H7 (cell line): ENCODE results near the gene MEIOC. TPM values are rescaled to one million over a fixed set of nuclear protein-coding genes. Genes with fewer than 3 reads are reported as not detected.
"Not testable (repeated sequence)": the region's sequence is repeated elsewhere in the genome, so short reads cannot be mapped to it uniquely, and the experiment has no call there.

Experiments used
- DNase-seq: peaks from one replicate; pipeline ENCODE4 v3.0.0; 2012
- H3K27me3 ChIP-seq: 2 replicates; pipeline ENCODE4 v1.6.0; 2011; ENCODE audit warnings: mild to moderate bottlenecking, low read length; ENCODE audit not compliant: control insufficient read depth, insufficient read depth
- H3K36me3 ChIP-seq: replicated peaks from 2 replicates; pipeline ENCODE4 v1.5.1; 2011; ENCODE audit warnings: low read length; ENCODE audit not compliant: control insufficient read depth, insufficient read depth
- H3K4me3 ChIP-seq: 2 replicates; pipeline ENCODE4 v1.5.1; 2011; ENCODE audit warnings: low read depth, mild to moderate bottlenecking, control low read depth, low read length, moderate library complexity; ENCODE audit not compliant: insufficient read depth
- total RNA-seq: library from RNA; depleted of rRNA; stranded (reverse); fragments of >200 nt; shearing (Covaris generic); gene quantifications from 2 replicates; pipeline ENCODE4 v1.2.3, GENCODE V29; 2014

MEIOC gene
- total RNA-seq, 1 experiment from 2014 or later: 1.9 TPM

DNA sequence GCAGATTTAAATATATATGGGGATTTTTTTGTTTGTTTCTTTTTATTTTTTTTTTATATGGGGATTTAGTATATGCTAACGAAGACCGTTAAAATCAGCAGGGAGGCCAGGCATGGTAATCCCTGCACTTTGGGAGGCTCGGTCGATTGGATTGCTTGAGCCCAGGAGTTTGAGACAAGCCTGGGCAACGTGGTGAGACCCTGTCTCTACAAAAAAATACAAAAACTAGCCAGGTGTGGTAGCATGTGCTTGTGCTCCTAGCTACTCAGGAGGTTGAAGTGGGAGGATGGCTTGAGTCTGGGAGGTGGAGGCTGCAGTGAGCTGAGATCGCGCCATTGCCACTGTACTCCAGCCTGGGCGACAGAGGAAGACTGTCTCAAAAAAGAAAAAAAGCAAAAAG, 22.3 kb upstream of the MEIOC start:
- no peaks in the 10 kb centered on the region for H3K27me3 ChIP-seq
- no peak for DNase-seq
- no peak overlapping the region for H3K4me3 ChIP-seq

DNA sequence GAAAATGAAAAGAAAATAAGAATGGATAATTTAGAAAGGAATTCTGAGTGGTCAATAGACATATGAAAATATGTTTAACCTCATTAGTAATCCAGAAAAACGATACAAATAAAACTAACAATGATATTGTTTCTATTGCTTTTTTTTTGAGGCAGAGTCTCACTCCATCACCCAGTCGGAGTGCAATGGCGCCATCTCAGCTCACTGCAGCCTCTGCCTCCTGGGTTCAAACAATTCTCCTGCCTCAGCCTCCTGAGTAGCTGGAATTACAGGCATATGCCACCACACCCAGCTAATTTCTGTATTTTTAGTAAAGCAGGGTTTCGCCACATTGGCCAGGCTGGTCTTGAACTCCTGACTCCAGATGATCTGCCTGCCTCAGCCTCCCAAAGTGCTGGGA, 21.9 kb upstream of the MEIOC start:
- H3K27me3 ChIP-seq, H3K4me3 ChIP-seq, H3K36me3 ChIP-seq, DNase-seq: not testable (repeated sequence)

More for the DNA sequence above, 22.3 kb upstream of the MEIOC start:
- no peaks in the 10 kb centered on the region for H3K36me3 ChIP-seq

DNA sequence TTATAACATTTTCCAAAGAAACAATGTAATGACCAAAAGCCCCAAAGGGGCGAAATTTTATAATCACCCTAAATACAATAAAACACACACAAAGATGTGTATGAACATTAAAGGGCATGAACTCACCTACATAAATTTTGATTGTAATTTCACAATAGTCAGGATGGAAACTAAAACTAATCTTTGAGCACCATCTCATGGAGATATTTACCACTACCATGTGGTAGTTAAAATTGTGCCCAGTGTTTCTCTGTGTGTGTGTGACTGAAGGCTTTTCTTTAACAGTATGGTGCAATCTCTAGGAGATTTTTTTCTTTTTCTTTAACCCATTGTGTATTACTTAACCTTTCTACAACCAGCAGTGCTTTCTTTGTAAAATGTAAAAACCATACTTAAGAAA, 19.7 kb upstream of the MEIOC start:
- Histone ChIP-seq H3K4me3 (no peak overlapping the region), H3K27me3 (no peaks in the 10 kb centered on the region), H3K36me3 (no peaks in the 10 kb centered on the region)
- no peak for DNase-seq

DNA sequence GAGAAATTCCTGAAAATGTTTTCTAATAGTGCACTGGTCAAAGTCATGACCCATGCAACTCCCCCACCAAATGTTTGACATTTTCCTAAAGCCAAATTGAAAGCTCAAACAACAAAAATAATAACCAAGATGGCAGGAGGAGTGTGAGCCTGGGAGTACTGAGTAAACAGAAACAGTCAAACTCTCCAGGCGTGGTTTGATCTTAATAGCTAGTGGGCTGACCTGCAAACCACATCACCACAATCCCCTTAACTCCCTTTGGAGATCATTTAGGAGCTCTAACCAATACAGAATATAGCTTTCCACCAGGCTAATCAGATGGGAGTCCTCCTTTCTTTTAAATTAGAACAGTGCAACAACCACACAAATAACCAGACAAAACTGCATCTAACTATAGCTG, 19.2 kb upstream of the MEIOC start:
- Histone ChIP-seq H3K27me3 (no peaks in the 10 kb centered on the region), H3K36me3 (no peaks in the 10 kb centered on the region), H3K4me3 (no peak overlapping the region)
- no peak for DNase-seq

DNA sequence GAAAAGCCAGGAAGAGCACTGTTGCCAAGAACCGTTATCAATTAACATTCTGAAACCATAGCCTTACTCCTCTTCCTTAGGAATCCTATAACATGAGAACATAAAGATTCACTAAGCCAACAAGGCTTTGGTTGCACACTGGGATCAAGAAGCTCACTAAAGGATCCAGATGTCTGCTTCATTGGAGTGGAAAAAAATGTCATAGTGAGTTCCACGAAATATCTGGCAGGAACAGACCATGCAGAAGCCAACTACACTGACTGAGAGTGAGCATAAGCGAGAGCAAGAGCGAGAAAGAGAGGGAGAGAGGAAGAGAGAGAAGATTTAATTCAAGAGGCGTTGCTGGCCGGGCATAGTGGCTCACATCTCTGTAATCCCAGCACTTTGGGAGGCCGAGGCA, 13.4 kb upstream of the MEIOC start:
- H3K36me3 ChIP-seq: no peaks in the 10 kb centered on the region
- no peaks in the 10 kb centered on the region for H3K27me3 ChIP-seq
- DNase-seq: no peak
- no peak overlapping the region for H3K4me3 ChIP-seq

DNA sequence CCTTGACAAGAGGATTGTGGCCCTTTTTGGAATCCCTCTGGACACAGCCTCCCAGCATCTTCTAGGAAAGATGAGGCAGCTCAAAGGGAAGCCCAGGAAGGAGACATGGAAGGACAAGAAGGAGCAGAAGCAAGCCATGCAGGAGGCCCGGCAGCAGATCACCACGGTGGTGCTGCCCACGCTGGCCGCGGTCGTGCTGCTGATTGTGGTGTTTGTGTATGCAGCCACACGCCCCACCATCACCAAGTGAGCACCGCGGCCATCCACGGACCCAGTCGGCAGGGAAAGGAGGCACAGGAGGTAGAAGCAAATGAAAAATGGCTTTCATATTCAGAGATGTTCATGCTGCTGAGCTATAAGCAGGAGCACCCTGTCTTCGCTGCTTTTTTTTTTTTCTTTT, 10.9 kb upstream of the MEIOC start:
- H3K36me3 ChIP-seq: no peaks in the 10 kb centered on the region
- no peaks in the 10 kb centered on the region for H3K27me3 ChIP-seq
- DNase-seq: no peak
- no peak overlapping the region for H3K4me3 ChIP-seq

DNA sequence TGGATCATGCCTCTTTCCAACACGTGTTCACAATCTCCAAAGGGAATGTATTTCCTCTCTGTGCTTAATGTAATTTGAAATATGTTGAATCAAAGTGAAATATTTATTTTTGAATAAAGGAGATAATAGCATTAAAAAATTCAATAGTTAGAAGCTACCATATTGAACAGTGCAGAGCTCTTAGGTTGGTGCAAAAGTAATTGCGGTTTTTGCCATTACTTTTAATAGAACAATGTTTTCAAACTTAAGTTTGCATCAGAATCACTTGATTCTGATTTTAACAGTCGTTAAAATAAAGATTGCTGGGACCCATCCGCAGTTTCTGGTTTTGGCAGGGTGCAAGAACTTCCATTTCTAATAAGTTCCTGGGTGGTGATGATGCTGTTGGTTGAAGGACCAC, 10.0 kb upstream of the MEIOC start:
- Histone ChIP-seq H3K4me3 (no peak overlapping the region), H3K36me3 (no peaks in the 10 kb centered on the region), H3K27me3 (no peaks in the 10 kb centered on the region)
- no peak for DNase-seq

DNA sequence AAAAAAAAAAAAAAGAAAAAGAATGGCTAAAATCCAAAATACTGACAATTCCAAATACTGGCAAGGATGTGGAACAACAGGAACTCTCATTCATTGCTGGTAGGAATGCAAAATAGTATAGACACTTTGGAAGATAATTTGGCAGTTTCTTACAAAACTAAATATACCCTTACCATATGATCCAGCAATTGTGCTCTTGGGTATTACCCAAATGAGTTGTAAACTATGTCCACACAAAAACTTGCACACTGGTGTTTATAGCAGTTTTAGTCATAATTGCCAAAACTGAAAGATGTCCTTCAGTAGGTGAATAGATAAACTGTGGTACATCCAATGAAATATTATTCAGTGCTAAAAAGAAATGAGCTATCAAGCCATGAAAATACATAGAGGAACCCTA, 8.5 kb upstream of the MEIOC start:
- H3K36me3 ChIP-seq: no peaks in the 10 kb centered on the region
- no peak for DNase-seq
- H3K27me3 ChIP-seq: no peaks in the 10 kb centered on the region
- no peak overlapping the region for H3K4me3 ChIP-seq

DNA sequence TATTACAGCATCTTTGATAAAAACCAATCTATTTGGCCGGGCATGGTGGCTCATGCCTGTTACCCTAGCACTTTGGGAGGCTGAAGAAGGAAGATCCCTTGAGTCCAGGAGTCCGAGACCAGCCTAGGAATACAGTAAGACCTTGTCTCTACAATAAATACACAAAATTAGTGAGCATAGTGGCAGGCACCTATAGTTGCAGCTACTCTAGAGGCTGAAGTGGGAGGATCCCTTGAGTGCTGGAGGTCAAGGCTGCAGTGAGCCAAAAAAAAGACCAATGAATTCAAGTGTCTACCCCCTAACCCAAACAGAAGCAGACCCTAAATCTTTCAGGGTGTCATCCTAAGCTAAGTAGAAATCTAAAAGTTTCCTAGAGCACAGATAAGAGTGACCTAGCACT, 7.3 kb upstream of the MEIOC start:
- Histone ChIP-seq H3K36me3 (no peaks in the 10 kb centered on the region), H3K27me3 (no peaks in the 10 kb centered on the region; the same call in 1 of the 2 replicates), H3K4me3 (no peak overlapping the region)
- no peak for DNase-seq

DNA sequence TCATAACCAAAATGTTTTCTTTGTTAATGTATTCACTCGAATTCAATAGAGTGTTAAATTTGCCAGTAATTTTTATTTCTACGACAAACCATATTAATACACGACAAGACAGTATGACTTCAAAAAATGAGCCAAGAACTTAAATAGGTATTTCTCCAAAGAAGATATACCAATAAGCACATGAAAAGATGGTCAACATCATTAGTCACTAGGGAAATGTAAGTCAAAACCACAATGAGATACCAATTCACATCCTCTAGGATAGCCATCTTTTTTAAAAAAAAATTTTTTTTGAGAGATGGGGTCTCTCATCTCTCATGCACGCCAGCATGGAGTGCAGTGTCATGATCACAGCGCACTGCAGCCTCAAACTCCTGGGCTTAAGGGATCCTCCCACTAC, 5.0 kb upstream of the MEIOC start:
- Histone ChIP-seq H3K36me3 (no peaks in the 10 kb centered on the region), H3K27me3 (peaks cover 13% of the 10 kb centered on the region), H3K4me3 (no peak overlapping the region)
- DNase-seq: no peak

DNA sequence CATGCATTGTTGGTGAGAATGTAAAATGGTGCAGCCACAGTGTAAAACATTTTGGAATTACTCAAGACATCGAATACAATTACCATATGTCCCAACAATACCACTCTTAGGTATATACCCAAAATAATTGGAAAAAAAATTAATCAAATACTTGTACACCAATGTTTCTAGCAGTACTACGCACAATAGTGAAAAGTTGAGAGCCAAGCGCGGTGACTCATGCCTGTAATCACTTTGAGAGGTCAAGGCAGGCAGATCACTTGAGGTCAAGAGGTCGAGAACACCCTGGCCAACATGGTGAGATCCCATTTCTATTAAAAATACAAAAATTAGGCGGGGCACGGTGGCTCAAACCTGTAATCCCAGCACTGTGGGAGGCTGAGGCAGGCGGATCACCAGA, 3.5 kb upstream of the MEIOC start:
- Histone ChIP-seq H3K36me3 (no peaks in the 10 kb centered on the region), H3K27me3 (peaks cover 27% of the 10 kb centered on the region), H3K4me3 (no peak overlapping the region)
- no peak for DNase-seq

DNA sequence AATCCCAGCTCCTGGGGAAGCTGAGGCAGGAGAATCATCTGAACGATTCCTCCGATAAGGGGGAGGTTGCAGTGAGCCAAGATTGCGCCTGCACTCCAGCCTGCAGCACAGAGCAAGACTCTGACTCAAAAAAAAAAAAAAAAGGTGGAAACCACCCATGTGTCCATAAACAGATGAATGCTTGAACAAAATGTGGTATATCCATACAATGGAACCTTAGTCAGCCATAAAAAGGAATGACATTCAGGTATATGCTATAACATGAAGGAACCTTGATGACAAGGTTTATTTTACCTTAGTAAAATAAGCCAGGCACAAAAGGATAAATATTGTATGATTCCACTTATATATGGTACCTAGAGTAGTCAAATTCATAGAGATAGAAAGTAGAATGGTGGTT, 2.9 kb upstream of the MEIOC start:
- no peaks in the 10 kb centered on the region for H3K36me3 ChIP-seq
- H3K4me3 ChIP-seq: no peak overlapping the region
- H3K27me3 ChIP-seq: peaks cover 29% of the 10 kb centered on the region
- DNase-seq: no peak

DNA sequence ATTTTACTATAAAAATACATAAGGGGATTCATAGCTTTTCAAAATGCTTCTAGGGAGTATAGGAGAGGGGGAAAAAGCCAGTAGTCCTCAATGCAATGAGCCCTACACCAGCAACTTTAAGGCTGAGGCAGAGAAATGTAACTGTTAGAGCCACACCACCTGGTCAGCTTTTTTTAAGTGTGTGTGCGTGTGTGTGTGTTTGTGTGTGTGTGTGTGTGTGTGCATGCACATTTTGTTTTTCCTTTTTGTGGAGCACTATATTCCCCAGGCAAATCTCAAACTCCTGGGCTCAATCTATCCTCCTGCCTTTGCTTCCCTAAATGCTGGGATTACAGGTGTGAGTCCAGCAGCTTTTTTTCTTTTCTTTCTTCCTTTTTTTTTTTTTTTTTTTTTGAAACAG, 2.3 kb upstream of the MEIOC start:
- no peak overlapping the region for H3K4me3 ChIP-seq
- H3K36me3 ChIP-seq: no peaks in the 10 kb centered on the region
- no peak for DNase-seq
- peaks cover 31% of the 10 kb centered on the region for H3K27me3 ChIP-seq

DNA sequence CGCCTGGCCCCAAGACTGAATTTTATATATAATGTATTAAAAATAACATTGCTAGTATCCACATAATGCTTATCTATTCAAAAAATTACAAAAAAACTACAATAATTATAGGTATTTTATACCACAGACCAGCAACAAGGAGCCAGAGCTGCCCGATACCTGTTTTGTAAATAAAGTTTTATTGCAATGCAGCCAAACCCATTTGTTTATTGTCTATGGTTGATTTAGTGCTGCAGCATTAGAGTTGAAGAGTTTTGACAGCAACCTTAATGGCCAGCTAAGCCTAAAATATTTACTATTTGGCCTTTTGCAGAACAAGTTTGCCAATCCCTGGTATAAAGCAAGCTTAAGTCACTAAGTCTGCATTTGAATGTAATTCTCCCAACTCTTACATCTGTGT, 5.6 kb downstream of the MEIOC start:
- no peak for DNase-seq
- Histone ChIP-seq H3K36me3 (no peaks in the 10 kb centered on the region), H3K4me3 (no peak overlapping the region), H3K27me3 (peaks cover 12% of the 10 kb centered on the region)

DNA sequence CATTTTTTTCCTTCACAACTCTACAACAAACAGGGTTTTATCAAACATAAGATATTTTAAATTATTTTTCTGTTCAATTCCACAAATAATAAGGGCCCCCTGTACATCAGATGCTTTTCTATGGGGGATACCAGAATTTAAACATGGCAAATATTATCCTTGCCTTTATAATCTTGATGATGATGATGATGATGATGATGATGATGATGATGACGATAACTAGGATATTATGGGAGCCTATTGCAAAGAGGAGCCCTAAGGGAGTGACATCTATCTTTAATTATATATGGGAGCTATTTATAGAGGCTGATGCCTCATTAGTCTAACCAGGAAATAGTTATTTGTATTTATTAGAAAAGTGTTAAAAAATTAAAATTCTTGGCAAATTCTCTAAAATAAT, 6.8 kb downstream of the MEIOC start:
- Histone ChIP-seq H3K27me3 (peaks cover 2% of the 10 kb centered on the region; the same call in 1 of the 2 replicates), H3K36me3 (no peaks in the 10 kb centered on the region), H3K4me3 (no peak overlapping the region)
- no peak for DNase-seq

DNA sequence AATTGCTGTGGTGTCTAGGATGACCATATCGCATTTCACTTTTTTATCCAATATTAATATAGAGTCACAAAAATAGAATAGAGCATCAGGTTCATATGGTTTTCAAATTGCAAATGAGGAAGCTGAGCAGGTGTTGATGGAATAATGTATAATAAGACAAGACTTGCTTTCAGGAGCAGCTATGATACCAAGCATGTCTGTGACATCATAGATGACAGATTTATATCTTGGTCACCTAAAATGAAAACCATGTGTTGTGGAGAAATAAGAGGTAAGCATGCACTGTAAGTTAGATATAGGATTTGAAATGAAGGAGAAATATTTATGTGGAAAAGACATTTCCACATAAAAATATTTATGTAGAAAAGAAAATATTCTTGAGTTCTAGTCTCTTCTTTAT, 8.6 kb downstream of the MEIOC start:
- DNase-seq: no peak
- Histone ChIP-seq H3K27me3 (no peaks in the 10 kb centered on the region), H3K36me3 (no peaks in the 10 kb centered on the region), H3K4me3 (no peak overlapping the region)
